GM19397 (cell line): ENCODE measurements around the gene RASAL3.

Experiments
- ATAC-seq: cut with Tn5 transposase; IDR thresholded peaks from one replicate; pipeline ENCODE4 v1.9.1; 2021; ENCODE audit warnings: mild to moderate bottlenecking, moderate library complexity; ENCODE audit not compliant: unreplicated experiment

Gene RASAL3

DNA sequence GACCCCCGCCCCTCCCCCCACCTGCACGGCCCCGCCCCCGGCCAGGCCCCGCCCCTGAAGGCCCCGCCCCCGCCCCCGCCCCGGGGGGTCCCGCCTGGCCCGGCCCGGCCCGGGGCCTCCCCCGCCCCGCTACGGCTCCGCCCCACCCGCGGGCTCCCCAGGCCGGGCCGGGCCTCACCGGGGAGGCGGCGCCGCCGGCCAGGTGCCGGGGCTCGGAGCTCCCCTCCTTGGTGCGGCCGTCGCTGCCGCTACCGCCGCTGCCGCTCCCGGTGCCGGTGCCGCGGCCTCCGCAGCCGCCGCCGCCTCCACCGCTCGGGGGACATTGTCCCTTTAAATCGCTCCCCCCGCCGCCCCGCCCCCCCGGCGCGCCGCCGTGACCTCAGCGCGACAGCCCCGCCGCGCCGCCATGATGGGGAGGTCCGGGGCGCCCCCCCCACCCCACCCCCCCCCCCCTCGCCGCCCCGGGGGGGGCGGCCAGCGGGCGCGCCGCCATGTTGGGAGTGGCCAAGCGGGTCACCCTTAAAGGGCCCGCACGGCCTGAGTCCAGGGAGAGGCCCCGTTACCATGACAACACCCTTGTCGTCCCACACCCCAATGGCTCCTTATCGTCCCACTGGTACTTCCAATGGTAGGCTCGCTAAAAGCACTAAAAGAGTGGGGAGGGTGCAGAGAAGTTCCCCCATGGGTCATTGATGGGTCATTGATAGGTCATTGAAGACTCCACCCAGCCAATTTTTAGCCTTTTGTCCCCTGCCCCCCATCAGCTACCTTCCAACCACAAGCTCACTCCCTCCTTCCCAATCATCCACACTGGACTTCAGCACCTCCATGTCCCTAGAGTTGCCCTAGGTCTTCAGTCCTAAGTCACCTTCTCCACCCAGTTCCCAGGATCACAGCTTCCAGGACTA is 14.5 kb downstream of the RASAL3 start, which contains the start of gene WIZ:
Gene WIZ, minus strand, starts transcription at position 337 of the 908 bp plus-strand sequence. CDS start 1,649 bp downstream, outside the sequence.
- ATAC-seq: peak; percentile 63

DNA sequence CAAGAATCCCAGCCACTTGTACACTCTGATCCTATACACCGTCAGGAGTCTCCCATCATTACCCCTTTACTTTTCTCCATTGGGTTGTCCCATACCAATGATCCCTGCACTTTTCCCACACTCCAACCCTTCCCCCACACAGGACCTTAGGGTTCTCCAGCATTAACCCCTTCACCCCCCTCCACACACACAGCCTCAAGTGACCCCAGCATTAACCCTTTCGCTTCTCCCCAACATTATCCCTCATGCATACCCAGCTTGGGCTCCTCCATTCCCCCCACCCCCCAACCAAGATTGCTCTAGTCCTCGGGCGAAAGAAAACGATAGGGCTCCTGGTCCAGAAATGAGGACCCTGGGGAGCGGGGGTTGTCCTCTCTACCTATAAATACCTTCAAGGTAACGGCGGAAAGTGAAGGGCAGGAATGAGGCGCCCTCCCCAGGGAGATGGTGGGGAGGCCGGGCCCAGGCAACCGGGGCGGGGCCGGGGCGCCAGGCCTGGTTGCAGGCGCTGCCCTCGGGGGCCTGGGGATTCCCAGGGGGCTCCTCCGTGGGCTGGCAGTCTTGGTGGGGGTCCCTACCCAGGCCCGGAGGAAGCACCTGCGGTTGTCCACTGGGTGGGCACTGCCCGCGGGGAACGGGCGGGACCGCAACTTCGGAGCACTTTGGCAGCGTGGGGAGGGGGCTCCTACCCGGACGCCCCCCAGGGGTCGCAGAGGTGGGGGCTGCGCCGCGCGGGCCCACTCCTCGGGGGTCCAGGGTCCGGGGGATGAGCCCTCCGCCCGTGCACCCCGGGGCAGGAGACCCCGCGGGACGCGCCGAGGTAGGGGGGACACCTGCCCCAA is 15.3 kb downstream of the RASAL3 start:
- peak; percentile 10 for ATAC-seq

DNA sequence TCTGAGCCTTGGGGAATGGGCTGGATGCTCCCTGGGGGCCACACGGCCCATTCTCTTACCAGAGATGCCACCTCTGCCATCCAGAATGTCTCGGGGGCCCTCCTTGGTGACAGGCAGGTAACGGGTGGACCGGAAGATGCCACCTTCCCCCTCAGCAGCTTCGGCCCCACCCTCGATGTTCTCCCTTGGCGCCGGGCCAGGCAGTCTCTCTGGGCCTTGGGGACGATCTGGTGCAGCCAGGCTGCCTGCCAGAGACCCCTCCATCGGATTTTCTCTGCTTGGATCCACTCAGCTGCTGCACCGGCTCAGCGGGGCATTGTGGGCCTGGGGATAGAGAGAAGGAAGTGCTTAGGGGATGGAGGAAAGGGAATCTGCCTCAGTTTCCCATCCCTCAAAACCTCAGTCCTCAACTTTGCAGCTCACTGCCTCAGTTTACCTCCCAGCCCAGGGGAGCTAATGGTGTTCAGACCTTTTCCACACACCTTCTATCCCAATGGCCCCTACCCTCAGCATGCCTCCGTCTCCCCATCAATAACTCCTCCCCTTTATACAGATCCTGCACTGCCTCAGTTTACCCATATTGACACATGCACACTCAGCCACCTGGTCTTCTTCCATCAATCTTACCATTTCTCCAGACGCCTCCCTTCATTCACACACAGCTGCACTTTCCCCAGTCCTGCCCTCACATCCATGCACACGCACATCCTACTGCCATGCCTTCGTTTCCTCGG is 16.1 kb downstream of the RASAL3 start:
- ATAC-seq: no peak

DNA sequence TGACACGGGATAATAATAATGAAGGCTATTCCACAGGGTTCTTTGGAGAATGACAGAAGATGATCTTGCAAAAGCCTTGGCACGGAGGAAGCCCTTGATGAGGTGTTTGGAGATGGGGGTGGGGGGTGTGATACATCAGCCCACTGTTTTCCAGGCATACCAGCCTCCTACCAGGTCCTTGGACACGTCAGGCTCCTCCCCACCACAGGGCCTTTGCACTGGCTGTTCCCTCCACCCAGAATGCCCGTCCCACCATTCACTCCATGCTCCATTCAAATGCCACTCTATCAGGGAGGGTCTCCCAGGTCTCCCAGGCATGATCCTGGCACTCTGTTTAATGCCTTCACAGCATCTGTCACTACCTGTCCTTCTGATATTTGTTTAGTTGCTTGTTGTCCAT is 17.3 kb downstream of the RASAL3 start:
- no peak for ATAC-seq

DNA sequence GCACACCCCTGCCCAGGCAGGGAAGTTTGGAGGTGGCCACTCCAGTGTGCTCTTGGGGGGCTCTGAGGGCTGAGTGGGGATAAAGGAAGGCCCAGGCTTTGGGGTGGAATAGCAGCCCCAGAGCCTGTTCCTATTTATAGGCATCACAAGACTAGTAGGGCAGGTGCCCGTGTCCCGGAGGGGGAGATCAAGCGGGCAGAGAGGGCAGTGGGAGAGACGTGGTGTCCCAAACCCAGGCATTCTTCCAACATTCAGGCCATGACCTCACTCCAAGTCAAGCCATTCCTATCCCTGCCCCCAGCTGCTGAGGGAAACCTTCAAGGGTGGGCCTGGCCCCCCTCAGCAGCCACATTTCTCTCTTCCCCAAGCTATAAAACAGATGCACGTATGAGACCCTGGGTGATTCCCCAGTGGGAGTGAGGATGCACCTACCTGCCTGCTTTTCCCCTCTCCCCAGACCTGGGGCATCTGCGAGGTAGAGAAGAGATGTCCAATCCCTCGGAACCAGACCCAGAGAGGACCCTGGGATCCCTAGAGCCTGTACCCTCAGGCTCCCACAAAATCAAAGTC is 18.5 kb downstream of the RASAL3 start:
- ATAC-seq: no peak

DNA sequence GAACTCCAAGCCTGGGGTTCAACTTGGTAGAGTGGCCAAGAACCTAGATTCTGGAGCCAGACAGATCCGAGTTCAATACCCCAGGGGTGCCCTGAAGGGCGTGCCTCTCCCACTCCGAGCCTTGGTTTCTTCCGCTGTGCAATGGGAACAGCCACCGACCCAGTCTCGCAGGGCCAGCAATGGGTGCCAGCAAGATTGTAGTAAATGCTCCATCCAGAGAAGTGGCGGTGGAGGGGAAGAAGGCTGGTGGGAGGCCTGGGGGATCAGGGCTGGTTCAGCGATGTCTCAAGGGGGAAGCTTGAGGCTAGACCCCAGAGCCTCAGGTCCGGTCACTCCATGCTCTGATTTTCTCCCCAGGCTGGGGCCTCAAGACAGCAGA is 19.1 kb downstream of the RASAL3 start:
- ATAC-seq: no peak

DNA sequence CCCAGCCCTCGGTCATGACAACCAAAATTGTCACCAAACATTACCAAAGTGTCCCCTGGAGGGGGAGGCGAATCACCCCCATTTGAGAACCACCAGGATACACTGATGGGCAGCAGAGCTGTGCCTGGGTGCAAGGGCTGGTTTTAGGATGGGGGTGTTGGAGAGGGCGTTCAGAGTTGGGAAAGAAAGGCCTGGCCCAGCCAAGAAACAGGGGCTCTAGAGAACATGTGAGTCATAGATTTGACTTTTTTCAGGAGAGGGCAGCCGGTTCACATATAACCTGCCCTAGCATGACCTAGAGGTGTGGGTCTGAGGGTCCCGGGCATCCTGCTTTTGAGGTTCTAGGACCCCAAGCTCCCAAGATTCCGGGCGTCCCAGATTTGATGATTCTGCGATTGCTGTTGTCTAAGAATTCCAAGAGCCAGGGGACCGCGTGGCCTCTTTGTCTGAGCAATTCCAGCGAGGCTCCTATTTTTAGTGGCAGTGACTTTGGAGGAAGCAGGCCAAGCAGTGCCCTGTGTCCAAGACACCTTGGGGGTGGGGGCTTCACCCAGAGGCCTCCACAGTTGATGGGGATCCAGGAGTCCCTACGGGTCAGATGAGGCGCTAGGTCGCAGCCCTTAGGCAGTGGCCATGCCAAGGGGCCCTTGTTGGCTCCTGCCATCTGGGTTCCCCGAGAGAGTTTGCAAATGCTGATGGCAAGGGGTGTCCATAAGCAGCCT is 19.7 kb downstream of the RASAL3 start:
- no peak for ATAC-seq

DNA sequence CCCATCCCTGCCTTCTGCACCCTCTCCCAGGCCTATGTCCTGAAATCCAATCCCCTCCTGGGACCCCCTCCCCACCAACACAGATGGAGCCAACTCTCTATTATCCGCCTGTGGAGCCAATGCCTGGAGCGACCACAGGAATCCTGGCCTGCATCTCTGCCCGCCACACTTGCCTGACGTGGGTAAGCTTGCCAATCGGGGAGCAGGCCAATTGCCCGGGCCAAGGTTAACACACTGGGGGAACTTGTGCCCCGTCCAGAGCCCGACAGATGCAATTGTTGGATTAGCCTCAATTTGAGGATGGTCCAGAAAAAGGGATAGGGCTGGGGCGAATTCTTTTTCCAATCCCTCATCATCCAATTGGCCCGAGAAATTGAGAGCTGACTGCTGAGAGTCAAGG is 20.5 kb downstream of the RASAL3 start:
- ATAC-seq: no peak

DNA sequence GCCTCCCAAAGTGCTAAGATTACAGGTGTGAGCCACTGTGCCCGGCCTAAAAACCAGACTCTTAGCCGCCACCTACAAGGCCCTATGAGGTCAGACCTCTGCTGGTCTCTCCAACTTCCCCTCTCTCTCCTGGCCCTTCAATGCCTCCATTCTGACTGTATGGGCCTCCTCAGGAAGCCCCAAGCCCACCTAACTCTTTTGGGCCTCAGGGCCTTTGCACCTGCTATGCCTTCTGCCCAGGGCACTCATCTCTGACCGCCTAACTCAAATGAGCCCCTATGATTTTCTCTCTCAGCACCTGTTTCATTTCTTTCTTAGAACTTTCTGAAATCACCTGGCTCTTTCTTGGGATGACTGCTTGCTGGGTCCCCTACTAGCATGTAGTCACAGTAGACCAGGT is 21.0 kb downstream of the RASAL3 start:
- ATAC-seq: no peak

DNA sequence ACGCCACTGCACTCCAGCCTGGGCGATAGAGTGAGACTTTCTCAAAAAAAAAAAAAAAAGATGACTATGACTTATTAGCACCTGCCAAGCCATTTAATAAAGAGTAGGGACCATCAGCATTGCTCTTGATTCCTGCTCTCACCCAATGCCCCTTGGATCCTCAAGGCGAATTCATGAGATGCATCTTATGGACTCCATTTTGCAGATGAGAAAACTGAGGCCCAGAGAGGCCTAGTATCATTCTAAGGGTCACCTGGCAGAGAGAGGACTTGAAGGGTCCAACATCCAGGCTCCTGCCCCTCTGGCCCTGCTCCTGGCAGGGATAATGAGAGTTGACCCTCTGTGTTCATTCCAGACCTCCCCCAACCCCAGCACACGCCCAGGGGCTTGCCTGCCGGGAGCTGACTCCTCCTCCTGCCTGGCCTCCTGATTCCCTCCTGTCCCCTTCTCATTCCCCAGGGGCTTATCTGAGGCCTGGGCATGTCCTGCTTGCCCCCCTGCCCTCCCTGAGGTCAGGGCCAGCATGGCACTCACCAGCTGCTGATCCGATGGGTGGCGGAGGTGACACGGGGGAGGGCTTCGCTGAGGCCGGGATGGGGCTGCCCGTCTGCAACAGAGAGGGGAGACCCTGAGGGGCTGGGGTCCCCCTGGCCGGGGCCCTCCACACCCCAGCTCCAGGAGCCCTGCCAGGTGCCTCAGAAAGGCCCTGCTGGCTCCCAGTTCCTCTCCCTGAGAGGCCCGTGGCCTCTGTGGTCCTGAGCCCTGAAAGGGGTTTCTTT is 22.0 kb downstream of the RASAL3 start:
- no peak for ATAC-seq

DNA sequence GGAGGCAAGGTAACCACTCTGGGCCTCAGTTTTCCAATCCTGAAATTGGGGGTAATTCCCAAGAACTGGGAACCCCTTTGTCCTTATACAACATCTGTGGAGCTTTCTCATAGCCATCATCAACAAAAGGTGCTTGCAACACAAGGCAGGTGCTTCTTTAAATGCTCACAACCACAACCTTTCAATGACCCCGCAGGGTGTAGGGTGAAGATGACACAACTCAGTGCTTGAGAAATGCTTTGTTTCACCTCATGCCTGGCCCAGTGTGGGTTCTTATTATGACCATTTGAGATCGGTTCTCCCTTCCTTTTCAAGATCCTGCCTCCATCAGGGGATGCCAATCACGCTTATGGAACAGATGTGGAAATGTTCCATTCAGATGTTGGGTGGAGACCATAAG is 23.0 kb downstream of the RASAL3 start:
- no peak for ATAC-seq

DNA sequence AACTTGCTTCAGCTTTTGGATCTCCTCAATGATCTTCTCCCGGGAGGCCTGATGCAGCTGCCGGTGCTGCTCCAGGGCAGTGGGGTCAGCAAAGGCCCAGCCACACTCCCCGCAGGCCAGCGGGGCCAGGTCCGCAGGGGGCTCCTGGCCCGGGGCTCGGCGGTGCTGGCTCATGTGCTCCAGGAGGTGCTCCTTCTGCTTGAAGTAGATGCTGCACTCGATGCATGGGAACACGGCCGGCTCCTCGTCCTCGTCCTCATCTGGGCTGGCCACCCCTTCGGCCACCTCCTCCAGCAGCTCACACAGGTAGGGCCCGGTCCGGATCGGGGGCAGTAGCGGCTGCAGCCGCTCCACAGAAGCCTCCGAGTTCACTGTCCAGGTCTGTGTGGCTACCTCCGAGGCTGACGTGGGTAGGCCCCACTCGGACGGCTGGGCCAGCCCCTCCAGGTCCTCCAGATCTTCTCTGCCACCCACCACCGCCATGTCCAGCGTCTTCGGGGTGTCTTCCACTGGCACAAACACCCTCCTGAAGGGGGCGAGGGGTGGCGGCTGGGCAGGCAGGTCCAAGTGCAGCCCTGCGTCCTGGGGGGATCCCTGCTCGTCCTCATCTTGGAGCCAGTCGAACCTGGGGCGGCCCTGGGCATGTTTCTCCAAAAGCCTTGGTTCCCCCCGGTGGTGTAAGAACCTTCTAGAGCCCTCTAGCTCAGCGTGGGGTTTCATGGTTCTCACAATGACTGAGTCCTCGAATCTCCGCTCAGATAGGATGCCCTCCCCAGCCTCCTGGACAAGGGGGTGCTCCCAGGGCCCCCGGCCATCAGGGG is 24.3 kb downstream of the RASAL3 start:
- no peak for ATAC-seq

DNA sequence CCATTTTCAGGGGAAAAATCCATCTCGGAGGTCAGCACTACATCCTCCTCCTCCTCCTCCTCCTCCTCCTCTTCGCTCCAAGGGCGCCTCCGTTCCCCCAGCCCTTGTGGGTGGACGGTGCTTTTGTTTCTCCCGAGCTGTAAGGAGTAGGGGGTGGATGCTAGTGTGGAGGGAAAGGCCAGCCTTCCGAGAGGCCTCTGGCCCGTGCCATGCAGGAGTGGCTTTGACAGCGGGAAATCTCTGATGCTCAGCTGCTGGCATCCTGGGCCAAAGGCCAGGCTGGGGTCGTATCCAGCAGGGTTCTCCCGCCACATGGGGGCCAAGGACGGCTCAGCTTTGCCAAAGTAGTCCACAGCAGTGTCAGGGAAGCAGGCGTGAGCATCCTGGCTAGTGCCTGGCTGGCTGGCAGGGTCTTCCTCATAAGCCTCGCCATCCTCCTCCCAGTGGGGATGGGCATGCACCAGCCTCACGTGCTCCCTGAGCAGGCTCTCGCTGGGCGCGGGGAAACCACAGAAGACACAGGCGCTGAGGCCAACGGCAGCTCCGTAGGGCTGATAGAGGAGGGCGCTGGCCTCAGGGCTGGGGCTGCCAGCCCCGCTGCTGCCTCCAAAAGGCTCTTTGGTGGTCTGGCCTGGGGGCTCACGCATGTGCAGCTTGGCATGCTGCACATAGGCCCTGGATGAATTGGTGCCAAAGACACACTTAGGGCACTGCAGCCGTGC is 25.1 kb downstream of the RASAL3 start:
- no peak for ATAC-seq

DNA sequence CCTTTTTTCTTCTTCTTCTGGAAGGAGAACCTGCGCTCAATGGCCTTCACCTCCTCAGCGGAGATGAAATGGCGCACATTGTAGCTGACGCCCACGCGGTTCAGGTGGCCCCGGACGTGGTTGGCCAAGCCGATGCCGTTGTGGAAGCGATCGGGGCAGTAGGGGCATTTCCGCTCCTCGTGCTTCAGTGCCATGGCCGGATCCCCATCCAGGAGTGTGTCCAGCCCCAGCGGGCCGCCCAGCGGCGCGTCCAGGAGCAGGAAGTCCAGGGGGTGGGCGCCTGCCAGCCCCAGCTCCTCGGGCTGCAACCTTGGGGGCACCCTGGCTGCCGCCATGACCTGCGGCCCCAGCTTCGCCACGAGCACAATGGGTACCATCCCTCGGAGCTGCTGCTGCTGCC is 25.8 kb downstream of the RASAL3 start:
- ATAC-seq: no peak

DNA sequence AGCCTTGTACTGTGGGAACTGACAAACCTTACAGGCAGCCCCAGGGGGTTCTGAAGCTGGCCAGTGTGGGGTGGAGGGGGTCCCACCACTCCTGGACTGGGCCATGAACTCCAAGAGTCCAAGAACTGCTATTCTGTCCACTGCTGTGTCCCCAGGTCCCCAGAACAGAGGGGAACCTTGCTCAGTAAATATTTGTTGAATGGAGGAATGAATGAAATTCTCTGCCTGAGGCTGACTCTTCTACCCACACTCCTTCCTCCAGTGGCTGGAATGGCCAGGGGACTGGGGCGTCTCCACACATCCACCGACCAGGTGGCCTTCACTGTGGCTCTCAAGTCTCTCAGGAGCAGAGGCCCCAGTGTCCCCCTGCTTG is 26.2 kb downstream of the RASAL3 start:
- ATAC-seq: no peak

DNA sequence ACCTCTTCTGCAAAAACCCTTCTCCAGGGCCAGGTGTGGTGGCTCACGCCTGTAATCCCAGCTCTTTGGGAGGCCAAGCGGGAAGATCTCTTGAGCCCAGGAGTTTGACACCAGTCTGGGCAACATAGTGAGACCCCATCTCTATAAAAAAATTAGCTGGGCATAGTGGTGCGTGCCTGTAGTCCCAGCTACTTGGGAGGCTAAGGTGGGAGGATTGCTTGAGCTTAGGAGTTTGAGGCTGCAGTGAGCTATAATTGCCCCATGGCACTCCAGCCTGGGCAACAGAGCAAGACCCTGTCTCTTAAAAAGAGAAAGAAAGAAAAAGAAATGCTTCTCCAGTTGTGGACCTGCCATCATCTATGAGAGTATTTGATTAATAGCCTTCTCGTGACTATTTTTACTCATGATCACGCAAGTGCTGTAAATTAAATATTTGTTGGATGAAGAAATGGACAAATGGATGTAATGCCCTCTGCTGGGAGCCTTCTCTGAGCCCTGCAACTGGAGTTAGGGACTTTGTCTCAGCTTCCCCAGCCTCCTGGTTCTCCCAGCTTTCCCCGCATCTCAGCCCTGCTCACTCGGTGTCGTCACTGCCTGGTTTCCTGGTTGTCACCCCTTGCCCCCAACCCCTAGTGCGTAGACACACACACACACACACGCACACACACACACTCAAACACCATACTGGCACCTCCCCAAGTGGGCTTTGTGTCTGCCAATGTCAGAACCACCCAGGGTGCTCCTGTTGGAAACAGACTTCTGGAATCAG is 26.8 kb downstream of the RASAL3 start:
- no peak for ATAC-seq

DNA sequence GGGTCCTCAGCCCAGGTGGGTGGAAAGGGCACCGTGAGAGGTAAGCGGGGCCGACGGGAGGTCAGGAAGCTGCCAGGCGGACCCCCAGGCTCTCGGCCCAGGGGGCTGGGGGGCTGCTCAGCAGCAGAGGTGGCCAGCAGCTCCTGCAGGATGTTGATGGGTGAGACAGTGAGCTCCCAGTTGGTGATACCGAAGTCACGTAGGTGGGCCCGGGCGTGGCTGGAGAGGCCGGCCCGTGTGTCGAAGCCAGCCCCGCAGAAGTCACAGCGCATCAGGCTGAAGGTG is 27.6 kb downstream of the RASAL3 start:
- ATAC-seq: no peak
